ENCODE data around the gene NECAB3. TPM values are rescaled to one million over a fixed set of nuclear protein-coding genes. Genes with fewer than 3 reads are reported as not detected.
"Not testable (repeated sequence)": the region's sequence is repeated elsewhere in the genome, so short reads cannot be mapped to it uniquely, and the experiment has no call there.

Gene NECAB3
- total RNA-seq, 1 donor from 2014 or later, result 19.5 TPM

DNA sequence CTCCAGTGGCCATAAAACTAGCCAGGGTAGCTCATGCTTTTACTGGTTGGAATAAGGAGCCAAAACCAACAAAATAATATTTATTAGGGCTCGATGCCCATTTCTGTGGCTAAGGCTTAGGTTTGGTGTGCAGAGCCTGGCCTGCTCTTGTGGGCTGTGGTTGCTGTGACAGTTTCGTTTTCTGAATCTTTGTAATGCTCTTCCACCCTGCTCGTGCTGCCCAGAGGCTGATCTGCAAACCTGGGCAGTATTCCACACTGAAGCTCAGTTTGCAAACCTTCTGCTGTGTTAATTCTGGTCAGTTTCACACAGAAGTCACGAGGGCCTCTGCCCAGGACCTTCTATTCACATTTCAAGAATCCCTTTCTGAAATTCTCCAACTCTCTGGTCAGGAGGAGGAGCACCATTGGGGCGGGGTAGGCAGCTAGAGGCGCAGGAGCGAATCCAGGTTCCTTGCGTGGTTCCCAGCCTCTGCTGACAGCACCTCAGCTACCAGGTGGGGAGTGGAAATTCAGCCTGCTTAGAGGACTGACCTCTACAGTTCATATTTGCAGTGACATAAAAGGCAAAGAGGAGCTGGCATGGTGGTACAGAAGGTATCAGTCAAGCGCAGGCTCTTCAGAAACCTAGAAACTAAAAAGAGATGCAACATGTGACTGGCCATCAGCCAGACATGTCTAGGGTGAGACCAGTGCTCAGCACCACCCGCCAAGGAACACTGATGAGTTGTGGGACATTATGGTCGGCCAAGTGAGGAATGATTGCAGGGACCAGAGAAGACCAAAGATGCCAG is 26.4 kb downstream of the NECAB3 start:
- Mint-ChIP-seq H3K4me1 (ENCODE audit: low read depth, unreplicated experiment) (peaks cover 3% of the 10 kb centered on the region), H3K27ac (ENCODE audit: unreplicated experiment) (peak overlapping the region; percentile 26), H3K27me3 (ENCODE audit: low read depth, unreplicated experiment) (no peaks in the 10 kb centered on the region), H3K36me3 (ENCODE audit: low read depth, unreplicated experiment) (peaks cover 15% of the 10 kb centered on the region), H3K4me3 (ENCODE audit: unreplicated experiment) (no peak overlapping the region), H3K9me3 (ENCODE audit: unreplicated experiment) (no peaks in the 10 kb centered on the region)
- Histone ChIP-seq H3K36me3 (ENCODE audit: insufficient read depth, low read length) (peaks cover 3% of the 10 kb centered on the region), H3K9me3 (ENCODE audit: insufficient read depth, low read depth, low read length) (no peaks in the 10 kb centered on the region), H4K20me1 (ENCODE audit: insufficient read depth, low read length) (peaks cover 70% of the 10 kb centered on the region), H3K27me3 (ENCODE audit: insufficient read depth, low read length) (no peaks in the 10 kb centered on the region), H2AFZ (ENCODE audit: low read depth, low read length) (no peak overlapping the region), H3K9ac (ENCODE audit: low read length) (no peak overlapping the region), H3K4me1 (ENCODE audit: insufficient read depth, low read length) (peaks cover 21% of the 10 kb centered on the region), H3K79me2 (ENCODE audit: insufficient read depth, low read length) (no peaks in the 10 kb centered on the region), H3K4me3 (ENCODE audit: insufficient read depth, low read depth, low read length) (no peak overlapping the region), H3K4me2 (ENCODE audit: low read length) (peak overlapping the region; percentile 55), H3K27ac (ENCODE audit: low read depth, low read length) (no peak overlapping the region)
- no peak for TF ChIP-seq EZH2 (IDR thresholded peaks at IDR 0.05; ENCODE audit: insufficient read depth, low read length)
- TF ChIP-seq, protein P1, sequence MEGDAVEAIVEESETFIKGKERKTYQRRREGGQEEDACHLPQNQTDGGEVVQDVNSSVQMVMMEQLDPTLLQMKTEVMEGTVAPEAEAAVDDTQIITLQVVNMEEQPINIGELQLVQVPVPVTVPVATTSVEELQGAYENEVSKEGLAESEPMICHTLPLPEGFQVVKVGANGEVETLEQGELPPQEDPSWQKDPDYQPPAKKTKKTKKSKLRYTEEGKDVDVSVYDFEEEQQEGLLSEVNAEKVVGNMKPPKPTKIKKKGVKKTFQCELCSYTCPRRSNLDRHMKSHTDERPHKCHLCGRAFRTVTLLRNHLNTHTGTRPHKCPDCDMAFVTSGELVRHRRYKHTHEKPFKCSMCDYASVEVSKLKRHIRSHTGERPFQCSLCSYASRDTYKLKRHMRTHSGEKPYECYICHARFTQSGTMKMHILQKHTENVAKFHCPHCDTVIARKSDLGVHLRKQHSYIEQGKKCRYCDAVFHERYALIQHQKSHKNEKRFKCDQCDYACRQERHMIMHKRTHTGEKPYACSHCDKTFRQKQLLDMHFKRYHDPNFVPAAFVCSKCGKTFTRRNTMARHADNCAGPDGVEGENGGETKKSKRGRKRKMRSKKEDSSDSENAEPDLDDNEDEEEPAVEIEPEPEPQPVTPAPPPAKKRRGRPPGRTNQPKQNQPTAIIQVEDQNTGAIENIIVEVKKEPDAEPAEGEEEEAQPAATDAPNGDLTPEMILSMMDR (IDR thresholded peaks at IDR 0.05; ENCODE audit: insufficient read depth, low read depth, low read length), result no peak
- DNase-seq (ENCODE audit: low read depth) (peak; percentile 85), FAIRE-seq (no peak)

DNA sequence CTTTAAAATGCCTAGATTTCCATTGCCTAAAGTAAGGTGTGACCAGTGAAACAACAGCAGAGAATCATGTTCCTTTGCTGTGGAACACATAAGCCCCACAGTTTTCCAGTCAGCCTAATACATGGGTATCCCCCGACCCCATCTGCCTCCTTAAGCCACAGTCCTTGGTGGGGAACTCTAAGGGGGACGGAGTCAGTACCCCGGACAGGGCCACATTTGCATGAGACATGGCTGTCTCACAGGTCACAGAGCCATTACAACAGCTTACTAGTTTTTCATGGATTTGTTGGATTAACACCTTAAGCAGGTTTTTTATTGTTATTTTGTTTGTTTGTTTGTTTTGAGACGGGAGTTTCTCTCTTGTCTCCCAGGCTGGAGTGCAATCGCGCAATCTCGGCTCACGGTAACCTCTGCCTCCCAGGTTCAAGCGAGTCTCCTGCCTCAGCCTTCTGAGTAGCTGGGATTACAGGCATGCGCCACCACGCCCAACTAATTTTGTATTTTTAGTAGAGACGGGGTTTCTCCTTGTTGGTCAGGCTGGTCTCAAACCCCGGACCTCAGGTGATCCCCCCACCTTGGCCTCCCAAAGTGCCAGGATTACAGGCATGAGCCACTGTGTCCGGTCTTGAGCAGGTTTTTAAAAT is 27.1 kb downstream of the NECAB3 start:
- Histone ChIP-seq H4K20me1 (ENCODE audit: insufficient read depth, low read length) (peaks cover 75% of the 10 kb centered on the region), H3K4me1 (ENCODE audit: insufficient read depth, low read length) (peaks cover 21% of the 10 kb centered on the region), H3K4me2 (ENCODE audit: low read length) (peak overlapping the region; percentile 55)
- FAIRE-seq; H3K4me3 Mint-ChIP-seq (ENCODE audit: unreplicated experiment); H3K27me3 Mint-ChIP-seq (ENCODE audit: low read depth, unreplicated experiment); H3K4me3 ChIP-seq (ENCODE audit: insufficient read depth, low read depth, low read length); DNase-seq (ENCODE audit: low read depth); H3K9me3 ChIP-seq (ENCODE audit: insufficient read depth, low read depth, low read length); H3K79me2 ChIP-seq (ENCODE audit: insufficient read depth, low read length); H3K27ac Mint-ChIP-seq (ENCODE audit: unreplicated experiment); H3K27ac ChIP-seq (ENCODE audit: low read depth, low read length); H3K27me3 ChIP-seq (ENCODE audit: insufficient read depth, low read length); H2AFZ ChIP-seq (ENCODE audit: low read depth, low read length); H3K36me3 ChIP-seq (ENCODE audit: insufficient read depth, low read length); H3K9me3 Mint-ChIP-seq (ENCODE audit: unreplicated experiment); H3K4me1 Mint-ChIP-seq (ENCODE audit: low read depth, unreplicated experiment); H3K9ac ChIP-seq (ENCODE audit: low read length): not testable (repeated sequence)
- peaks cover 16% of the 10 kb centered on the region for H3K36me3 Mint-ChIP-seq (ENCODE audit: low read depth, unreplicated experiment)

DNA sequence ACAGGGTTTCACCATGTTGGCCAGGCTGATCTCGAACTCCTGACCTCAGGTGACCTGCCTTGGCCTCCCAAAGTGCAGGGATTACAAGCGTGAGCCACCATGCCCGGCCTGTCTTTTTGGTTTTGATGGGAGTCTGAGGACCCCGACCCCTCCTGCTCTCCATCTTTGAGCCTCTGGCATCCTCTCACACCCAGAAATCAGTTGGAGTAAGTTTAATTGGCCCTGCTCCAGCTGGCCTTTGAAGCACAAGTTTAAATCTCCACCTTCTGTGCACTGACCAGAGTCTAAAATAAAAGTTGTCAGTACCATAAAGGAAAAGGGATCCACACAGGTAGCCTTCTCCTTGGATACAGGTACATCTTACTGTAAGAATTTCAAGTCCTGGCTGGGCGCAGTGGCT is 28.0 kb downstream of the NECAB3 start:
- no peaks in the 10 kb centered on the region for H3K9me3 ChIP-seq (ENCODE audit: insufficient read depth, low read depth, low read length)
- Mint-ChIP-seq H3K4me1 (ENCODE audit: low read depth, unreplicated experiment) (peaks cover 3% of the 10 kb centered on the region), H3K36me3 (ENCODE audit: low read depth, unreplicated experiment) (peaks cover 16% of the 10 kb centered on the region), H3K4me3 (ENCODE audit: unreplicated experiment) (no peak overlapping the region), H3K27ac (ENCODE audit: unreplicated experiment) (no peak overlapping the region), H3K9me3 (ENCODE audit: unreplicated experiment) (no peaks in the 10 kb centered on the region), H3K27me3 (ENCODE audit: low read depth, unreplicated experiment) (no peaks in the 10 kb centered on the region)
- no peak overlapping the region for H3K27ac ChIP-seq (ENCODE audit: low read depth, low read length)
- H3K4me3 ChIP-seq (ENCODE audit: insufficient read depth, low read depth, low read length), result no peak overlapping the region
- H2AFZ ChIP-seq (ENCODE audit: low read depth, low read length), result no peak overlapping the region
- FAIRE-seq (no peak), DNase-seq (ENCODE audit: low read depth) (no peak)
- no peak overlapping the region for H3K9ac ChIP-seq (ENCODE audit: low read length)
- peaks cover 21% of the 10 kb centered on the region for H3K4me1 ChIP-seq (ENCODE audit: insufficient read depth, low read length)
- peaks cover 76% of the 10 kb centered on the region for H4K20me1 ChIP-seq (ENCODE audit: insufficient read depth, low read length)
- H3K79me2 ChIP-seq (ENCODE audit: insufficient read depth, low read length), result no peaks in the 10 kb centered on the region
- no peaks in the 10 kb centered on the region for H3K27me3 ChIP-seq (ENCODE audit: insufficient read depth, low read length)
- no peak overlapping the region for H3K4me2 ChIP-seq (ENCODE audit: low read length)
- no peak for TF ChIP-seq EZH2 (IDR thresholded peaks at IDR 0.05; ENCODE audit: insufficient read depth, low read length)
- TF ChIP-seq, protein P1 (IDR thresholded peaks at IDR 0.05; ENCODE audit: insufficient read depth, low read depth, low read length), result no peak
- H3K36me3 ChIP-seq (ENCODE audit: insufficient read depth, low read length), result peaks cover 3% of the 10 kb centered on the region
